NCI-H2107 treated with DMSO at 0.1 percent for 48 hours (cell line): Measurements from ENCODE around the gene ZNRF3.

Experiments
- DNase-seq: peaks from one replicate; lab custom pipeline; 2025; ENCODE audit not compliant: unreplicated experiment; lab: John Stamatoyannopoulos, UW

The ZNRF3 gene

GRCh38 chr22:28950617-28951411 lies 67.4 kb downstream of the ZNRF3 start:
- peak; percentile 23 for DNase-seq

- no peak for DNase-seq
Measured at GRCh38 chr22:28951530-28951929, 68.2 kb downstream of the ZNRF3 start.

DNA sequence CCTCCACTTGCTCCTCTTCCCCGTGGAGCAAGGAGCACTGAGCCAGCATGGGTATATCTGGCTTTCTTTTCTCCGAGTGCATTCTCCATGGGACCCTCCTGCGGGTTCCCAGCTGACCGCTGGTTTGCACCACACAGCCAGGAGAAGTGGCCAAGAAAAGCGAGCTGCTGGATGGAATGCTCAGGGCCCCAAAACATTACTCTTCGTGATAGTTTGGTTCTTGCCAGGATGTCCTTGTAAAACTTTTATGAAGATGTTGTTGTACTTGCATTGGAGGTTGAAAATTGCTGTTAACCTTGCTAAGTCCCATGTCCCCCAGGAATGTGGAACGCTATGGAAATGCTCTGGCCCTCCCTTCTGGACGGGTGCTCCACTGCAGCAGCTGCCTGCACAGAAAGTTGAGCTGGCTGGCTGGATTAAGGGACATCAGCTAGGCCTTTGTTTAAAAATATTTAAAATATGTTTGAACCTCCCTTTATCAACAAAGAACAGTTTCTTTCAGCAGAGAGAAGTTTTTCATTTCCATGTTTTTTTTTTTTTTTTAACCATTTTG lies 68.7 kb downstream of the ZNRF3 start:
- DNase-seq, result no peak

- no peak for DNase-seq
Measured at GRCh38 chr22:28952857-28953256, 69.5 kb downstream of the ZNRF3 start.

- no peak for DNase-seq
Measured at GRCh38 chr22:28953403-28953802, 70.0 kb downstream of the ZNRF3 start.

DNA sequence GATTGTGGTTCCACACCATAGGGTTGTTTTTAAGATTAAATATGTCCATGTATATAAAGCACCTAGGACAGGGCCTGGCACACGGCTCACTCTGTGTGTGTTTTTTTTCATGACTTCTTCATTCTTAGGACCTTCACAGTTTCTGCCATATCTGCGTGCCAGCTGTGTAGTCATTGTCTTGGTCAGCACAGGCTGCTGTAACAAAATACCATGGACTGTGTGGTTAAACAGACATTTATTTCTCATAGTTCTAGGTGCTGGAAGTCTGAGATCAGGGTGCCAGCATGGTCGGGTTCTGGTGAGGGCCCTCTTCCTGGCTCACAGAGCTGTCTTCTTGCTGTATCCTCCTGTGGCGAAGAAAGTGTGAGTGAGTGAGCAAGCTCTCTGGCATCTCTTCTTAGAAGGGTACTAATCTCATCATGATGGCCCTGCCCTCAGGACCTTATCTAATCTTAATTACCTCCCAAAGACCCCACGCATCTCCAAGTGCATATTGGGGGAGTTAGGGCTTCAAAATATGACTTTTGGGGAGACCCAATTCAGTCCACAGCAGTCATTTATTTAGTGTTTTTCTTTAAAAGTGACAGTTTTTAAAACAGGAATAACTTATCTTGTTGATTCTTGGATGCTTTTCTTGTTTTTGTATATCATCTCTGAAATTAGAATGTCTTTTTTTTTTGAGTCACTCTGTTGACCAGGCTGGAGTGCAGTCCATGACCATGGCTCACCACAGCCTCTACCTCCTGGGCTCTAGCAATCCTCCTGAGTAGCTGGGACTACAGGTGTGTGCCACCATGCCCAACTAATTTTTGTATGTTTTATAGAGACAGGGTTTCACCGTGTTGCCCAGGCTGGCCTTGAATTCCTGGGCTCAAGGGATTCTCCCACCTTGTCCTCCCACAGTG lies 70.9 kb downstream of the ZNRF3 start:
- DNase-seq, result no peak

DNA sequence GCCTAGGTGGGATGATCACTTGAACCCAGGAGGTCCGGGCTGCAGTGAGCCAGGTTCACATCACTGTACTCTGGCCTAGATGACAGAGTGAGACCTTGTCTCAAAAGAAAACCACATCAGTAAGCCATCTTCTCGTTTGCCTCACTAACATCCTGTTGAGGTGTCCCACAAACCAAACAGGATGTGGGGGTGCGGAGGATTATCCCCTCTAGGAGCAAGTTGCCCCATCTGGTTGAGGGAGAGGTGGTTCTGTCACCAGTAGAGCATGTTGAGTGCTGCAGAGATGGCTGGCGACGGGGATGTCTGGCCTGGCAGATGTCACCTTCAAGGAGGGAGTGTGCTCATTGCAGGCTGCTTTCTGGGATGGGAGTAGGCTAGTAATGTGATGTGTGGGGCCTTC lies 72.4 kb downstream of the ZNRF3 start:
- DNase-seq, result no peak

- no peak for DNase-seq
Measured at GRCh38 chr22:28956506-28956905, 73.1 kb downstream of the ZNRF3 start.

GRCh38 chr22:28958611-28959010 lies 75.2 kb downstream of the ZNRF3 start:
- DNase-seq, result no peak

- no peak for DNase-seq
Measured at GRCh38 chr22:28962042-28962554, 78.7 kb downstream of the ZNRF3 start.

DNA sequence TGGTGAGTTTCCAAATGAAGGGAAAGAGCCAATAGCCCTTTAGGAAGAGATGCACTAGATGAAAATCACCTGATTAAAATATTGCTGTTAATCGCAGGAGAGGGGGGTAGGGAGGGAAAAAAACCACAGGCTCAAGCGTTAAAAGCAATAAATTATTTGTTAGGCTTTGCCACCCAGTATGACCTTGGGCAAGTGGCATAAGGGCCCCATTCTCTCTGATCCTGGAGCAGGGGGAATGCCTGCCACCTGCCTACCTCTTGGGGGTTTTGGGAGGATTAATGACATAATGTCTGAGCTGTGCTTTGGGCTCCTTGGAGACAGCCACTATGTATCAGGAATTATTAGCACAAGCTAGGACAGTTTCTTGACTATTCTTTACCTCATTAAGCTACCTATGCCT lies 80.0 kb downstream of the ZNRF3 start:
- DNase-seq, result no peak

DNA sequence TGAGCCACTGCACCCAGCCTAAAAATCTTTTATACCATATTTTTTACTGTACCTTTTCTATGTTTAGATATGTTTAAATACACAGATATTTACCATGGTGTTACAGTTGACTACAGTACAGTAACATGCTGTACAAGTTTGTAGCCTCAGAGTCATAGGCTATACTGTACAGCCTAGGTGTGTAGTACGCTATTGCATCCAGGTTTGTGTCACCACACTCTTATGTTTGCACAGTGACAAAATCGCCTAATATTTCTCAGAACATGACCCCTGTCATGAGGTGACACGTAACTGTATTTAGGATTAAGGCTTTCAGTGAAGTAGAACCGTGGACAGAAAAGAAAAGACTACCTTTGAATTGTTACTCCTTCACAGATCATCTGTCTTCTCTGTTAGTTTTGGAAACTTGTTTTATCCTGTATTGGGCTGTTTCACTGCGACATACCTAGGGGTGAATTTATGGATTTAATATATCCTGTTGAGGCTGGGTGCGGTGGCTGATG lies 83.8 kb downstream of the ZNRF3 start:
- DNase-seq, result no peak

DNA sequence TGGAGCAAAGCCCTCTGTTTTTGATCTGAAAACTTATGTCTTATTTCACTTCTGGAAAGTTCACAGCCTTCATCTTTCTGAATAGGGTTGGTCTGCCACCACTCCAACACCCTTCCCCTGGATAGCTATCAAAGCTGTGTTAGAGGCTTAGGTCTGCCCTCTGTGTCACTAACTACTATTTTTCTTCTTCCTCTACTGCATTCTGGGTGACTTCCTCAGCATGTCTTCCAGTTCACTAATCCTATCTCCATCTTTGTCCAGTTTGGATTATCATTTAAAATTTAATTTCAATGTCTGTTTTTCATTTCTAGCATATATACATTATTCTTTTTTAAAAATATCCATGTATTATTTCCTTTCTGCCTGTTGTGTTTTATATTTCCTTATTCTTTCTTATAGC lies 84.6 kb downstream of the ZNRF3 start:
- DNase-seq, result no peak

GRCh38 chr22:28969401-28970168 lies 86.2 kb downstream of the ZNRF3 start:
- no peak for DNase-seq

DNA sequence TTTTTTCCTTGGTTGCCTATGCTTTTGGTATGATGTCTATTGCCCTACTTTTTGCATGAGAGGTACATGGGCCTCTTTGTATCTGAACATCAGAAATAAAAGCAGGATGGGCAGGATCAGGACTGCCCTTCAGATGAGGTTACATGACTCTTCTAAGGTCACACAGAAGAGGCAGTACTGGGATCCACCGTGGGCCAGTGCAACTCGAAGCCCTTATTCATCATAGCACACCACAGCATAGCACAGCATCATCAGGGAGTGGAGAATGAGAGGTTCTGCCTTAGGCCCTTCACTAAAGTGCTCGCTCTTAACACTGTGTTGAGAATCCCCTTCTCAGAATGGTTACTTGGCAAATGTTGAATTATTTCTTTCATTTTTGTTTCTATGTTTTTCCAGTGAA lies 90.0 kb downstream of the ZNRF3 start:
- DNase-seq, result no peak

- DNase-seq, result no peak
Measured at GRCh38 chr22:28977060-28977459, 93.7 kb downstream of the ZNRF3 start.

GRCh38 chr22:28977481-28977971 lies 94.2 kb downstream of the ZNRF3 start:
- no peak for DNase-seq

DNA sequence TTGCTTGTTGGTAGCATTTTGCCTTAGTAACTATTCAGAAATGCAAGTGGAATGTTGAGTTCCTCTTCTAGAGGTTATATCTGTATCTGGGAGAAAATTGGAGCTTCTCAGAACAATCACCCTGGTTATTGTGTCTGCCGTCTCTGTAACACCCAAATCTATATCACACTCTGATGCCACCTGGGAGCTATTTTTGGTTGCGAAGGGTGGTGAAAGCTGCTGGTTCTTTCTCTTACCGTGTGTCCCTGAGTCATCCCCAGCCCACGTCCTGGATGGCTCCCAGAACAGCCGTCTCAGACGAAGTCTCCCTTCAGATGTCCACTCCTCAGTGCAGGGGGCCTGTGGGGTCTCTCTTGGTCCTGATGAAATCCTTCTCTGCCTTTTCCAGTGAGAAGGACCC lies 94.8 kb downstream of the ZNRF3 start:
- no peak for DNase-seq

GRCh38 chr22:28978863-28979796 lies 95.8 kb downstream of the ZNRF3 start:
- no peak for DNase-seq
